ENCODE measurements around the gene KAT14. TPM values are rescaled to one million over a fixed set of nuclear protein-coding genes. Genes with fewer than 3 reads are reported as not detected.
"Not testable (repeated sequence)": the region's sequence is repeated elsewhere in the genome, so short reads cannot be mapped to it uniquely, and the experiment has no call there.

The KAT14 gene, protein sequence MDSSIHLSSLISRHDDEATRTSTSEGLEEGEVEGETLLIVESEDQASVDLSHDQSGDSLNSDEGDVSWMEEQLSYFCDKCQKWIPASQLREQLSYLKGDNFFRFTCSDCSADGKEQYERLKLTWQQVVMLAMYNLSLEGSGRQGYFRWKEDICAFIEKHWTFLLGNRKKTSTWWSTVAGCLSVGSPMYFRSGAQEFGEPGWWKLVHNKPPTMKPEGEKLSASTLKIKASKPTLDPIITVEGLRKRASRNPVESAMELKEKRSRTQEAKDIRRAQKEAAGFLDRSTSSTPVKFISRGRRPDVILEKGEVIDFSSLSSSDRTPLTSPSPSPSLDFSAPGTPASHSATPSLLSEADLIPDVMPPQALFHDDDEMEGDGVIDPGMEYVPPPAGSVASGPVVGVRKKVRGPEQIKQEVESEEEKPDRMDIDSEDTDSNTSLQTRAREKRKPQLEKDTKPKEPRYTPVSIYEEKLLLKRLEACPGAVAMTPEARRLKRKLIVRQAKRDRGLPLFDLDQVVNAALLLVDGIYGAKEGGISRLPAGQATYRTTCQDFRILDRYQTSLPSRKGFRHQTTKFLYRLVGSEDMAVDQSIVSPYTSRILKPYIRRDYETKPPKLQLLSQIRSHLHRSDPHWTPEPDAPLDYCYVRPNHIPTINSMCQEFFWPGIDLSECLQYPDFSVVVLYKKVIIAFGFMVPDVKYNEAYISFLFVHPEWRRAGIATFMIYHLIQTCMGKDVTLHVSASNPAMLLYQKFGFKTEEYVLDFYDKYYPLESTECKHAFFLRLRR
- 9.4 to 9.8 TPM (median 9.6 TPM) in 3 replicates for polyA plus RNA-seq
- 16.6 TPM for polyA plus RNA-seq (2011; ENCODE audit: low read depth)
- 8.5 and 10.8 TPM in 2 replicates for polyA plus RNA-seq (2011; cell fraction: cytosol; rRNA removed)
- polyA plus RNA-seq (2011; cell fraction: nucleus; rRNA removed), result 13.2 and 13.7 TPM in 2 replicates
- 6.9 TPM in 2 replicates for polyA plus RNA-seq (2012; ENCODE audit: low replicate concordance)
- 8.2 to 16.5 TPM (median 15.5 TPM) in 3 replicates for polyA minus RNA-seq
- 7.9 TPM for polyA minus RNA-seq (2011; cell fraction: cytosol; rRNA and poly(A)+ RNA removed)
- polyA minus RNA-seq (2011; cell fraction: nucleus; rRNA and poly(A)+ RNA removed), result 7.9 and 14.7 TPM in 2 replicates

GRCh38 chr20:18137412-18138265, at the start of gene KAT14, which contains the start of gene PET117:
KAT14 (plus strand) TSS chr20:18137863; CDS start chr20:18142661, 4,798 bp downstream.
PET117 (plus strand) TSS chr20:18137863; CDS start chr20:18137956, 93 bp downstream.
- DNase-seq (ENCODE audit: low read depth, low spot score) (peak; percentile 13), FAIRE-seq (no peak)
- no peaks in the 10 kb centered on the region for H3K9me1 ChIP-seq (ENCODE audit: control insufficient read depth, extremely low read depth, insufficient read depth, low read length)
- no peaks in the 10 kb centered on the region for H3K9me3 ChIP-seq (ENCODE audit: control insufficient read depth, low read depth, low read length)
- peaks cover 22% of the 10 kb centered on the region for H3K4me1 ChIP-seq (ENCODE audit: control insufficient read depth, extremely low read depth, insufficient read depth, low read length)
- H3K9ac ChIP-seq (ENCODE audit: control insufficient read depth, extremely low read depth, insufficient read depth, low read length), result peak within 1 kb of the TSS; percentile 88
- no peaks in the 10 kb centered on the region for H3K27me3 ChIP-seq (ENCODE audit: control insufficient read depth, extremely low read depth, insufficient read depth, low read length)
- H3K36me3 ChIP-seq (ENCODE audit: control insufficient read depth in 2 of 2, extremely low read depth in 1 of 2, insufficient read depth in 2 of 2, low read length in 2 of 2), result peaks cover 0 to 6% of the 10 kb centered on the region in 2 experiments
- dilution Hi-C loops (cut with MboI; ENCODE audit: extremely low pct_ligation_motif_present, low sequenced_read_pairs), result no loop called here
- H4K20me1 ChIP-seq (ENCODE audit: control insufficient read depth, extremely low read depth, insufficient read depth, low read length), result no peaks in the 10 kb centered on the region
- H3K4me2 ChIP-seq (ENCODE audit: control insufficient read depth, extremely low read depth, insufficient read depth, low read depth, low read length), result peak within 1 kb of the TSS; percentile 99
- H2AFZ ChIP-seq (ENCODE audit: control insufficient read depth, low read length), result peak within 1 kb of the TSS; percentile 99
- peak within 1 kb of the TSS; percentile 76 for H3K27ac ChIP-seq (ENCODE audit: control insufficient read depth, insufficient read depth, low read length)
- TF ChIP-seq EZH2 (IDR thresholded peaks at IDR 0.05; ENCODE audit: low read length), result no peak
- TF ChIP-seq, protein P1, sequence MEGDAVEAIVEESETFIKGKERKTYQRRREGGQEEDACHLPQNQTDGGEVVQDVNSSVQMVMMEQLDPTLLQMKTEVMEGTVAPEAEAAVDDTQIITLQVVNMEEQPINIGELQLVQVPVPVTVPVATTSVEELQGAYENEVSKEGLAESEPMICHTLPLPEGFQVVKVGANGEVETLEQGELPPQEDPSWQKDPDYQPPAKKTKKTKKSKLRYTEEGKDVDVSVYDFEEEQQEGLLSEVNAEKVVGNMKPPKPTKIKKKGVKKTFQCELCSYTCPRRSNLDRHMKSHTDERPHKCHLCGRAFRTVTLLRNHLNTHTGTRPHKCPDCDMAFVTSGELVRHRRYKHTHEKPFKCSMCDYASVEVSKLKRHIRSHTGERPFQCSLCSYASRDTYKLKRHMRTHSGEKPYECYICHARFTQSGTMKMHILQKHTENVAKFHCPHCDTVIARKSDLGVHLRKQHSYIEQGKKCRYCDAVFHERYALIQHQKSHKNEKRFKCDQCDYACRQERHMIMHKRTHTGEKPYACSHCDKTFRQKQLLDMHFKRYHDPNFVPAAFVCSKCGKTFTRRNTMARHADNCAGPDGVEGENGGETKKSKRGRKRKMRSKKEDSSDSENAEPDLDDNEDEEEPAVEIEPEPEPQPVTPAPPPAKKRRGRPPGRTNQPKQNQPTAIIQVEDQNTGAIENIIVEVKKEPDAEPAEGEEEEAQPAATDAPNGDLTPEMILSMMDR (optimal IDR thresholded peaks at IDR 0.05 in 1 of 3, IDR thresholded peaks at IDR 0.05 in 1 of 3, conservative IDR thresholded peaks at IDR 0.05 in 1 of 3; ENCODE audit: extremely low read depth in 1 of 3, insufficient read depth in 2 of 3, low read length in 3 of 3), result no peak
- peak within 1 kb of the TSS; percentile 75 to 95 (median 92) for H3K4me3 ChIP-seq (ENCODE audit: control insufficient read depth in 2 of 3, extremely low read depth in 1 of 3, insufficient read depth in 2 of 3, low read depth in 1 of 3, low read length in 3 of 3)
- H3K79me2 ChIP-seq (ENCODE audit: control insufficient read depth, insufficient read depth, low read length), result peaks cover 27% of the 10 kb centered on the region

GRCh38 chr20:18088298-18088697, 49.4 kb upstream of the KAT14 start:
- H3K4me3 ChIP-seq (ENCODE audit: control insufficient read depth in 2 of 3, extremely low read depth in 1 of 3, insufficient read depth in 2 of 3, low read depth in 1 of 3, low read length in 3 of 3); dilution Hi-C loops (cut with MboI; ENCODE audit: extremely low pct_ligation_motif_present, low sequenced_read_pairs); H3K27ac ChIP-seq (ENCODE audit: control insufficient read depth, insufficient read depth, low read length): not testable (repeated sequence)

GRCh38 chr20:18088841-18089240, 48.8 kb upstream of the KAT14 start:
- dilution Hi-C loops (cut with MboI; ENCODE audit: extremely low pct_ligation_motif_present, low sequenced_read_pairs); H3K4me2 ChIP-seq (ENCODE audit: control insufficient read depth, extremely low read depth, insufficient read depth, low read depth, low read length); H3K4me3 ChIP-seq (ENCODE audit: control insufficient read depth in 2 of 3, extremely low read depth in 1 of 3, insufficient read depth in 2 of 3, low read depth in 1 of 3, low read length in 3 of 3); H3K9ac ChIP-seq (ENCODE audit: control insufficient read depth, extremely low read depth, insufficient read depth, low read length); H3K36me3 ChIP-seq (ENCODE audit: control insufficient read depth in 2 of 2, extremely low read depth in 1 of 2, insufficient read depth in 2 of 2, low read length in 2 of 2); H3K79me2 ChIP-seq (ENCODE audit: control insufficient read depth, insufficient read depth, low read length); H3K4me1 ChIP-seq (ENCODE audit: control insufficient read depth, extremely low read depth, insufficient read depth, low read length); H4K20me1 ChIP-seq (ENCODE audit: control insufficient read depth, extremely low read depth, insufficient read depth, low read length); H3K27me3 ChIP-seq (ENCODE audit: control insufficient read depth, extremely low read depth, insufficient read depth, low read length); H3K9me3 ChIP-seq (ENCODE audit: control insufficient read depth, low read depth, low read length); H3K9me1 ChIP-seq (ENCODE audit: control insufficient read depth, extremely low read depth, insufficient read depth, low read length); DNase-seq (ENCODE audit: low read depth, low spot score); H3K27ac ChIP-seq (ENCODE audit: control insufficient read depth, insufficient read depth, low read length); H2AFZ ChIP-seq (ENCODE audit: control insufficient read depth, low read length); FAIRE-seq: not testable (repeated sequence)

More at GRCh38 chr20:18088298-18088697, 49.4 kb upstream of the KAT14 start:
- H3K9me1 ChIP-seq (ENCODE audit: control insufficient read depth, extremely low read depth, insufficient read depth, low read length); H3K27me3 ChIP-seq (ENCODE audit: control insufficient read depth, extremely low read depth, insufficient read depth, low read length); H3K4me1 ChIP-seq (ENCODE audit: control insufficient read depth, extremely low read depth, insufficient read depth, low read length); H4K20me1 ChIP-seq (ENCODE audit: control insufficient read depth, extremely low read depth, insufficient read depth, low read length); FAIRE-seq; H3K9me3 ChIP-seq (ENCODE audit: control insufficient read depth, low read depth, low read length); H3K36me3 ChIP-seq (ENCODE audit: control insufficient read depth in 2 of 2, extremely low read depth in 1 of 2, insufficient read depth in 2 of 2, low read length in 2 of 2); DNase-seq (ENCODE audit: low read depth, low spot score); H3K79me2 ChIP-seq (ENCODE audit: control insufficient read depth, insufficient read depth, low read length); H3K9ac ChIP-seq (ENCODE audit: control insufficient read depth, extremely low read depth, insufficient read depth, low read length); H2AFZ ChIP-seq (ENCODE audit: control insufficient read depth, low read length); H3K4me2 ChIP-seq (ENCODE audit: control insufficient read depth, extremely low read depth, insufficient read depth, low read depth, low read length): not testable (repeated sequence)

Measured in keratinocyte (primary cell).